Testis (tissue), 5 donors: ENCODE measurements around the gene PRR11. TPM values are rescaled to one million over a fixed set of nuclear protein-coding genes. Genes with fewer than 3 reads are reported as not detected.

ENCODE experiments used
- DNase-seq: peaks from one replicate; pipeline ENCODE4 v3.0.0-alpha.2; 2019
- H3K27ac ChIP-seq, 2 donors: fragments of 200-600 bp; sonication (generic); one replicate each; pipeline ENCODE4 v1.5.1; 2019
- H3K27me3 ChIP-seq: fragments of 200-600 bp; sonication (generic); one replicate; pipeline ENCODE4 v1.5.1; 2019
- H3K36me3 ChIP-seq: fragments of 200-600 bp; sonication (generic); one replicate; pipeline ENCODE4 v1.5.1; 2017; ENCODE audit warnings: low read depth; ENCODE audit errors: missing control alignments
- H3K4me1 ChIP-seq: fragments of 200-600 bp; sonication (generic); one replicate; pipeline ENCODE4 v1.5.1; 2019
- H3K4me3 ChIP-seq, 2 donors: fragments of 200-600 bp; sonication (generic); one replicate each; pipeline ENCODE4 v1.5.1; 2017 to 2019
- H3K9me3 ChIP-seq: fragments of 200-600 bp; sonication (generic); one replicate; pipeline ENCODE4 v1.5.1; 2017
- POLR2A ChIP-seq: fragments of 450-650 bp; IDR thresholded peaks from one replicate; pipeline ENCODE4 v1.6.1; 2017; ENCODE audit warnings: antibody characterized with exemption, mild to moderate bottlenecking, moderate library complexity
- WGBS, 2 donors: methylation state at CpG; one replicate each; pipeline ENCODE4 v1.1.5; 2018; 5-methylcytosine and 5-hydroxymethylcytosine counted together
- intact Hi-C: fragments of 100-400 bp; cut with DNase I; formaldehyde crosslinking; loops from one replicate; pipeline ENCODE4 v1.15.1; 2023; ENCODE audit warnings: low total_unique reads
- long read RNA-seq, 2 donors: transcript quantifications; one replicate each; lab custom pipeline, GENCODE V29; 2026
- polyA plus RNA-seq: library from polyadenylated mRNA; stranded (reverse); fragments of 350-450 nt; fragmentation: Illumina TruSeq; extraction: RNeasy Lipid Tissue Mini Kit (QIAGEN cat#74804); gene quantifications from one replicate; pipeline ENCODE4 v1.2.3, GENCODE V29; 2014; ENCODE audit warnings: low read depth, low replicate concordance; ENCODE audit not compliant: insufficient read depth
- total RNA-seq, 2 donors: library from RNA; depleted of rRNA; stranded (reverse); fragments of >200 nt; gene quantifications; one replicate each; pipeline ENCODE4 v1.2.3, GENCODE V29; 2016
- TF ChIP-seq, protein P1 (sequence below), 3 experiments: fragments of 450-650 bp in 2 of 3; fragments of 200-600 bp in 1 of 3; sonication (generic) in 1 of 3; IDR thresholded peaks; one replicate each; pipeline ENCODE4 v1.5.1; 2016 to 2019; ENCODE audit warnings: antibody characterized with exemption in 3 of 3, mild to moderate bottlenecking in 2 of 3, moderate library complexity in 1 of 3

Gene PRR11
- total RNA-seq (1 to 10 TPM; 5.3 to 6.9 TPM), polyA plus RNA-seq (3.9 TPM)
- long read RNA-seq, donor 1, partial matches to known transcripts = 0 of 1 reads
- long read RNA-seq, donor 1, other reads (novel, unspliced or antisense) = 0 of 1 reads
- long read RNA-seq, donor 2, partial matches to known transcripts = 0 of 2 reads
- long read RNA-seq, donor 2, other reads (novel, unspliced or antisense) = 0 of 2 reads

DNA sequence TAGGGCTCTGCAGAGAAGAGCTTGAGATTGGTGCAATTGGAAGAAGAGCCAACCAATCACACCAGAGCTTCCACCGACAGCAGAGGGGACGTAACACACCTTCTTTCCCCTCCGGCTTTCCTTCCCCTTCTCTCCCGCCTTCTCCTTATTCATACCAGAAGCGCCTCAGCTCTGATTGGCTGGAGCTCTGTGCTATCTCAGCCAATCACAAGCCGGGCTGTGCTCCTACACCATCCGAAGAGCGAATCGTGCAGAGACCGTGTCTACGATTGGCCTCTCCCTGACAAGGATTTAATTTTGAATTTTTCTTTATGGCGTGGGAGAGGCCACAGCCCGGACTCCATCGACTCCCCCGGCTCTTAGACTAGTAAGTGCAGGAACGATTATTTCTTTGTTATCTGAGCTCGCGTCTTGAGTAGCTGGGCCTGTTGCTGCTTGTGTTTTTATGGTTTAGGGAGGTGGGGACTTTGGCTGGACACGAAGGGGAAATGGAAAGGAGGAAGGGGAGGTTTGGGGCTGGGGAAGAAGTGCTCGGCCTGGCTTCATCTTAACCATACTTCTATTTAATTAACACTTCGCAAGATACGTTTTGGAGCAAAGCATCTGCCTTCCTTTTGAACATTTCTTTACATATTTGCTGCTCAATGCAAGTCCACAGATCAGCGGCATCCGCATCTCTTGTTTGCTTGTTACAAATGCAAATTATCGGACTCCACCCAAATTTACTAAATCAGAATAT, at the start of gene PRR11:
Gene PRR11 (plus strand): TSS at position 308 of the 739 bp plus-strand sequence. CDS start 14,007 bp downstream, outside the sequence.
- Histone ChIP-seq H3K27me3 (no peaks in the 10 kb centered on the region), H3K4me1 (peaks cover 5% of the 10 kb centered on the region), H3K27ac (peak within 1 kb of the TSS; percentile 79 to 84), H3K36me3 (no peaks in the 10 kb centered on the region), H3K4me3 (peak within 1 kb of the TSS; percentile 67 to 69), H3K9me3 (no peaks in the 10 kb centered on the region)
- intact Hi-C loops = no loop called here
- peak; percentile 100 for DNase-seq
- TF ChIP-seq, protein P1, sequence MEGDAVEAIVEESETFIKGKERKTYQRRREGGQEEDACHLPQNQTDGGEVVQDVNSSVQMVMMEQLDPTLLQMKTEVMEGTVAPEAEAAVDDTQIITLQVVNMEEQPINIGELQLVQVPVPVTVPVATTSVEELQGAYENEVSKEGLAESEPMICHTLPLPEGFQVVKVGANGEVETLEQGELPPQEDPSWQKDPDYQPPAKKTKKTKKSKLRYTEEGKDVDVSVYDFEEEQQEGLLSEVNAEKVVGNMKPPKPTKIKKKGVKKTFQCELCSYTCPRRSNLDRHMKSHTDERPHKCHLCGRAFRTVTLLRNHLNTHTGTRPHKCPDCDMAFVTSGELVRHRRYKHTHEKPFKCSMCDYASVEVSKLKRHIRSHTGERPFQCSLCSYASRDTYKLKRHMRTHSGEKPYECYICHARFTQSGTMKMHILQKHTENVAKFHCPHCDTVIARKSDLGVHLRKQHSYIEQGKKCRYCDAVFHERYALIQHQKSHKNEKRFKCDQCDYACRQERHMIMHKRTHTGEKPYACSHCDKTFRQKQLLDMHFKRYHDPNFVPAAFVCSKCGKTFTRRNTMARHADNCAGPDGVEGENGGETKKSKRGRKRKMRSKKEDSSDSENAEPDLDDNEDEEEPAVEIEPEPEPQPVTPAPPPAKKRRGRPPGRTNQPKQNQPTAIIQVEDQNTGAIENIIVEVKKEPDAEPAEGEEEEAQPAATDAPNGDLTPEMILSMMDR (IDR thresholded peaks at IDR 0.05) = no peak
- TF ChIP-seq POLR2A = no peak
- 1 to 2% methylated on average over 25 of the region's 25 CpGs for WGBS, 2 donors

DNA sequence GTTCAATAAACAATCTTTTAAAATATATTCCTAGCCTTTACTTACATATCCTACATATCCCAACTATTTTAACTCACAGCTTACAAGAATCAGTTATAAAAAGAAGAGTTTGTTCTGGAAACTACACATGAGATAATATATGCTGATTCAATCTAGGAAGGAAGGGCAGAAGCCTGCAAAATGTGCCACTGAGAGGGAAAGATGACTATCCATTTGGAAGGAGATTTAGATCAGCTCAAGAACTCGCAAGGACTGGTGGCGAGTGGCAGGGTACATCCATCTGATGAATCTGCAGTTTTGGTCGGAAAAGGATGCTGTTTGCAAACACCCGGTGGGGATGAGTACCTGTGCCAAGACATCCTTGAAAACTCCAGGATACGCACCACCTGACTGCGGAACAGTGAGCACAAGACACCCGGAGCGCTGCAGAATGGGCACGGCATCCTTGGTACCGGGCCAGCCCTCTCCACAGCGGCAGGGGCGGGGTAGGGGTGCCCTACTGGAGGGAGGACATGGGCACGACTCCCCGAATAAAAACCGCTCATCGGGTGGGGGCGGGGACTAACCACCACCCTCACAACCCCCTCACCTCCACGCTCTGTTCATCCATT, 49.6 kb upstream of the PRR11 start:
- peak; percentile 75 for DNase-seq
- Histone ChIP-seq H3K4me1 (peaks cover 4% of the 10 kb centered on the region), H3K9me3 (no peaks in the 10 kb centered on the region), H3K27ac (peak overlapping the region; percentile 94 to 95), H3K36me3 (no peaks in the 10 kb centered on the region), H3K4me3 (peak overlapping the region; percentile 100), H3K27me3 (no peaks in the 10 kb centered on the region)
- intact Hi-C loops = no loop called here
- TF ChIP-seq, protein P1 (IDR thresholded peaks at IDR 0.05) = no peak
- no peak for TF ChIP-seq POLR2A
- WGBS, 2 donors = 0% methylated on average over 9 to 15 of the region's 18 CpGs

DNA sequence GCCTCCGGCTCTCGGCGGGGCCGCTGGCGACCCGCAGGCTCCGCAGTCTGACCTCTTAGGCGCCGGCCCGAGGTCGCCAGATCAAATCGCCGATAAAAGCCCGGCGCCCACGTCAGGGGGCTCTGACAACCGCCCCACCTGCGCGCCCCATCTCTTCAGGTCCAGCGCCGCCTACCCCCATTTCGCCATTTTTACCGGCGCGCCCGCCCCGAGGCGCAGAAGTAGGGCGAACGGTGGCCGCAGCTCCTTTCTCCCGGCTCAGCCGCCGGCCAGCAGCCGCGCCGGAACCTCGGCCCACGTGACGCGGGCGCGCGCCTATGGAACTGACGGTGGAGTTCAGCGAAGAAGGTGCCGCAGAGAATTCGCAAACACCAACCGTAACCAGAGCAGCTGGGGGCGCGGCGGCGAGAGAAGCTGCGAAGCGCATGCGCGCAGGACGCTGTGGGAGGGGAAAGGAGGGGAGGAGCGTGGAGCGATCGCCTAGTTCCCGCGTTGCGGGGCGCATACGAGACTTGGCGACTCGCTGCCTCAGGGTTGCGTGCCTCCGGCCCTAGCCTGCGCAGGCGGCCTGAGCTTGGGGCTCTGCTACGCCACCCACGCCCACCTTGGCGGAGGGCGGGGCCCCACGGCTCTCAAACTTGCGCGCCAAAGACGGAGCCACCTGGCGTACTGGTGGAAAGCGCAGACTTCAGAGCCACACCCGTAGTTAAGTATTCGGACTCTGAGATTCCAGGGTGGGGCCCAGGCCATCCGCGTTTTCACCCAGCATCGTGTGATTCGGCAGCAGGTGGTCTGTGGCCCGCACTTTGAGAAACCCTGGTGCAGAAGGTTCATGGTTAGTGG, 48.9 kb upstream of the PRR11 start, which contains the start of gene TRIM37:
Gene TRIM37 (minus strand): TSS at position 418 of the 843 bp plus-strand sequence. CDS start 419 bp downstream, outside the sequence.
- intact Hi-C loops = no loop called here
- Histone ChIP-seq H3K4me3 (peak within 1 kb of the TSS; percentile 100), H3K9me3 (no peaks in the 10 kb centered on the region), H3K36me3 (no peaks in the 10 kb centered on the region), H3K27me3 (no peaks in the 10 kb centered on the region), H3K4me1 (peaks cover 4% of the 10 kb centered on the region), H3K27ac (peak within 1 kb of the TSS; percentile 94 to 95)
- WGBS, 2 donors = 0 to 1% methylated on average over 17 to 84 of the region's 89 CpGs
- no peak for TF ChIP-seq POLR2A
- TF ChIP-seq, protein P1 (IDR thresholded peaks at IDR 0.05) = no peak
- peak; percentile 97 for DNase-seq

DNA sequence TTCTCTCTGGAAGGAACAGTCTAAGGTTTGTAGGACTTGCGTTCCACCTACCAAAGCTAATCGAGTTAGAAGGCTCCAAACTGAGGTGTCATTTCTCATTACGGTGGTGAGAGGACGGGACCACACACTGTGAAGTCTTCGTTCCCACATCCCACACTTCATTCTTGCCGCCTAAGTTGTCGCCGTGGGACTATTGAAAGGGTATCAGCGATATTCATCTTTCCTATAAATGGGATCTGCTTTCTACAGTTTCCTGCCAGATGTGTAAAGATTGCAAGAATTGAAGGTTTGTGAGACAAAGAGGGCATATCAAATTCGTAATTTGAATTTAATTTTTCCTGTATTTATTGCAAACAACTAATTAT, 48.3 kb upstream of the PRR11 start:
- Histone ChIP-seq H3K4me1 (peaks cover 4% of the 10 kb centered on the region), H3K4me3 (peak overlapping the region; percentile 100), H3K36me3 (no peaks in the 10 kb centered on the region), H3K27ac (peak overlapping the region; percentile 94 to 95), H3K9me3 (no peaks in the 10 kb centered on the region), H3K27me3 (no peaks in the 10 kb centered on the region)
- intact Hi-C loops = no loop called here
- TF ChIP-seq, protein P1 (IDR thresholded peaks at IDR 0.05) = no peak
- TF ChIP-seq POLR2A = no peak
- 2 to 3% methylated on average over 10 of the region's 10 CpGs for WGBS, 2 donors
- DNase-seq = no peak
